Measurements from ENCODE around the gene HAAO. TPM values are rescaled to one million over a fixed set of nuclear protein-coding genes. Genes with fewer than 3 reads are reported as not detected.

The HAAO gene
- total RNA-seq, 4 donors from 2014 or later: 1.9 to 29.4 (median 4.0) TPM; not detected in 1

DNA sequence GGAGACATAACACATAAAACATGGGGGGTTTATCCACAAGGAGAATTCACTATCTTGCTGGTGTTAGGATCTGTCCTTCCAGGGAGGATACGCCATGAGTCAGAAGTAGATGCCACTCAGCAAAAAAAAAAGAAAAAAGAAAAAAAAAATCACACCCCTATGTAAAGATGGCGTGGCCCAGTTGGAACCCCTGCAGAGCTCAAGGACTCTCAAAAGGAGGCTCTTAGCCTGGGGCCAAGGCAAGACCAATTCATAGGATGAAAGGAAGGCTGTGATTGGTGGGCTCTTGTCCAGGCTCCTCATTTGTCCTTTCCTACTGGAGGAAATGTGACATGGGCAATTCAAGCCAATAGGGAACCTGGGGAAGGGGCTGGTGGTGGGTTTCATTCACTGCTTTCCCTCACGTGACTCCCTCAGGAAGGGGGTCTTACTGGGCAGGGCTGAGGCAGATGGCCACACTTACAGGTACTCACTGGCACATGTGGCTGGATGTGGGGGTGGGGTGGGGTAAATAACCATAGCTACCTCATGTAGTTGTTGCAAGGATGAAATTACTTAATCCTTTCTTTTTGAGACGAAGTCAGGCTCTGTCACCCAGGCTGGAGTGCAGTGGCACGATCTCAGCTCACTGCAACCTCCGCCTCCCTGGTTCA, 38.7 kb upstream of the HAAO start:
- no peak for DNase-seq
- no peaks in the 10 kb centered on the region for H3K9me3 ChIP-seq
- no peak overlapping the region for H3K27ac ChIP-seq
- peaks cover 6 to 16% (median 14%) of the 10 kb centered on the region in 4 donors for H3K4me1 ChIP-seq
- in situ Hi-C loops (cut with MboI; ENCODE audit: low pct_ligation_motif_present in 1 of 4, low pct_unique_long_range_greater_than_20kb in 1 of 4, low sequenced_read_pairs in 3 of 4): loop anchor here in 3 of 4 donors (10.0 to 25.0 kb wide), 6 partner anchors 106 to 731 kb away; partner anchors contain the start of gene ZFP36L2 (in 2 of the 3)
- no peaks in the 10 kb centered on the region for H3K27me3 ChIP-seq
- WGBS, 2 donors (ENCODE audit: low coverage in 1 of 2): 93 to 100% methylated on average over 1 to 6 of the region's 6 CpGs
- H3K4me3 ChIP-seq: no peak overlapping the region
- intact Hi-C loops (cut with DNase I; ENCODE audit: low total_unique reads): loop anchor here (10.0 kb wide), 1 partner anchor 94 kb away; no protein-coding TSS in a partner anchor
- TF ChIP-seq POLR2A (IDR thresholded peaks at IDR 0.05) (no peak), POLR2AphosphoS5 (IDR thresholded peaks at IDR 0.05) (no peak), EP300 (IDR thresholded peaks at IDR 0.05; ENCODE audit: low read depth) (no peak)
- TF ChIP-seq, protein P1, sequence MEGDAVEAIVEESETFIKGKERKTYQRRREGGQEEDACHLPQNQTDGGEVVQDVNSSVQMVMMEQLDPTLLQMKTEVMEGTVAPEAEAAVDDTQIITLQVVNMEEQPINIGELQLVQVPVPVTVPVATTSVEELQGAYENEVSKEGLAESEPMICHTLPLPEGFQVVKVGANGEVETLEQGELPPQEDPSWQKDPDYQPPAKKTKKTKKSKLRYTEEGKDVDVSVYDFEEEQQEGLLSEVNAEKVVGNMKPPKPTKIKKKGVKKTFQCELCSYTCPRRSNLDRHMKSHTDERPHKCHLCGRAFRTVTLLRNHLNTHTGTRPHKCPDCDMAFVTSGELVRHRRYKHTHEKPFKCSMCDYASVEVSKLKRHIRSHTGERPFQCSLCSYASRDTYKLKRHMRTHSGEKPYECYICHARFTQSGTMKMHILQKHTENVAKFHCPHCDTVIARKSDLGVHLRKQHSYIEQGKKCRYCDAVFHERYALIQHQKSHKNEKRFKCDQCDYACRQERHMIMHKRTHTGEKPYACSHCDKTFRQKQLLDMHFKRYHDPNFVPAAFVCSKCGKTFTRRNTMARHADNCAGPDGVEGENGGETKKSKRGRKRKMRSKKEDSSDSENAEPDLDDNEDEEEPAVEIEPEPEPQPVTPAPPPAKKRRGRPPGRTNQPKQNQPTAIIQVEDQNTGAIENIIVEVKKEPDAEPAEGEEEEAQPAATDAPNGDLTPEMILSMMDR (IDR thresholded peaks at IDR 0.05): no peak
- H3K36me3 ChIP-seq: no peaks in the 10 kb centered on the region

DNA sequence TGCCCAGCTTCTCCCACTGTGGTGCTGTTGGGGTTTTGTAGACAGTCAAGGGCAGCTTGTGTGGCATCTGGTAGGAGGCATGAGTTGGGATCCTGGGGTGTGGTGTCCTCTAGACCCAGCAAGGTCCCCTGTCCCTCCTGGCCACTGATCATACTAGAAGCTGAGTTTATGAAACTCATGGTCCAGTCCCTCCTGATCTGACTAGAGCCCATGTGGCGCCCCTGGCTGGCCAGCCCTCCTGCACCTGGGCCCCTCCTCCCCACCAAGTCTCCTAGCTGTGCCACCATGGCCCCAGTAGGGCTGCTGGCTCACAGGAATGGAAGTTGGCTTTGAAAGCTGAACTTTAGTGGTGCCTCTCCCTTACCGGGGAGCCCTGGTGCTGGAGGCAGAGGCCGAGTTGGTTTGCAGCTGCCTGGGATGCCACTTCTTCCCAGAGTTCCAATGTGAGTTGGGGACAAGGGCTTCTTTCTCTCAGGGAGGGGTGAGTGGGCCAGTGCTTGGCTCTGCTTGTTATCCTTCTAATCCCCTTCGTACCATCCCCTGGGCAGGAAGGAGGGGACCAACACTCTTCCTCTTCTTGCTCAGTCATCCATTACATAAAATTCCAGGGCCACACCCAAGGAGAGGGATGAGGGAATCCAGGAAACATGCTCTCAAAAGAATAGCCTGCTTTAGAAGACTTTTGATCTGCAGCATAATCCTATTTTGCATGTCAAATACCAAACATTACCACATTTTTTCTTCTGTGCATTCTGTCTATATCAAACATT, 37.5 kb upstream of the HAAO start:
- 86% methylated on average over 4 of the region's 4 CpGs; no CpG with 5 or more reads in 1 of the 2 donors for WGBS, 2 donors (ENCODE audit: low coverage in 1 of 2)
- in situ Hi-C loops (cut with MboI; ENCODE audit: low pct_ligation_motif_present in 1 of 4, low pct_unique_long_range_greater_than_20kb in 1 of 4, low sequenced_read_pairs in 3 of 4) (loop anchor here (5.0 to 25.0 kb wide), 8 partner anchors 107 to 747 kb away; partner anchors contain the start of gene ZFP36L2 (in 2 of the 4)), intact Hi-C loops (cut with DNase I; ENCODE audit: low total_unique reads) (loop anchor here (5.0 to 10.0 kb wide), 4 partner anchors 95 to 652 kb away; partner anchors contain the start of gene ZFP36L2)
- TF ChIP-seq POLR2A (IDR thresholded peaks at IDR 0.05): no peak
- Histone ChIP-seq H3K4me1 (peaks cover 6 to 16% (median 14%) of the 10 kb centered on the region in 4 donors), H3K4me3 (no peak overlapping the region), H3K27me3 (no peaks in the 10 kb centered on the region), H3K27ac (peak overlapping the region in 3 of 4 donors; percentile 20 to 40 (median 34)), H3K9me3 (no peaks in the 10 kb centered on the region), H3K36me3 (no peaks in the 10 kb centered on the region)
- no peak for DNase-seq

DNA sequence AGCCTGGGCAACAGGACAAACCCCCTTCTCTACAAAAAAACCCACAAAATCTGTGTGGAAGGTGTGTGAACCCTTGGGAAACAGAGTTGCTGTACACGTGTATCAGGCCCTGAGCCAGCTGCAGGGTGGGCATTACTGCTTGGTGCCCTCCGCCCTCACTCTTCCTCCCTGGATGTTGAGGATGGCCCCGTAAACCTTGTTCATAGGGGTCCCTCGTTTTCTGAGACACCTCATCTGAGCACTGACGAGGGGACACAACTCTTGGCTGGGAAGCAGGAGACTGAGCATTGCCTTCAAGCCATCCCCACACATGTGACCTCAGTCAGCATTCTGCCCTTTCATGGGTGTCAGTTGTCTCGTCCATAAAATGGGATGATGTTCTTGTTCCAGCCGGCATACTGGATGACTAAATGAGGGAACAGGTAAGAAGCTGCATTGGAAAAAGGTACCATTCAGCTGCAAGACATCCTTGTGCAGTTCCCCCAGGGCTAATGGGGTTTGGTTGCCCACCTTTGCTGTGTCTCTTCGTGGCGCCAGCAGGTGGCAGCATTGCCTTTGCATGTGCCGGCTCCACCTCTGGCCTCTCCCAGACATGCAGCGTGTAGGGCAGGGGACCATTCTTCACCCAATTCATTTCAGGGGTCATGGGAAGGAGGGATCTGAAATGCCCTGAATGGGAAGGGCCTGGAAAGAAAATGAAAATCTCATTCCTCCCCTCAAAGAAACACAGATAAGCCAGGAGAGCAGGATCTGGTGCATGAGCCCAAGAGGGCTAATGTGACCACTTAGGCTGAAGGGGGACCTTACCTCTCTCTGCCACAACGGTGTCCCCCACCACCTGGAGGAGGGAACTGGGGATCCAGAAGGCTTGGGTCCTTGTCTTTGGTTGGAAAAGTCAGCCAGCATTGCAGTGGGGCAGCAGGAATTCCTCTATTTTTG, 36.4 kb upstream of the HAAO start:
- Histone ChIP-seq H3K4me1 (peaks cover 9 to 22% (median 17%) of the 10 kb centered on the region in 4 donors), H3K36me3 (no peaks in the 10 kb centered on the region), H3K27ac (peak overlapping the region in 3 of 4 donors; percentile 20 to 40 (median 34)), H3K27me3 (no peaks in the 10 kb centered on the region), H3K9me3 (no peaks in the 10 kb centered on the region), H3K4me3 (no peak overlapping the region)
- DNase-seq: peak; percentile 75
- WGBS, 2 donors (ENCODE audit: low coverage in 1 of 2): 24 to 45% methylated on average over 5 to 12 of the region's 12 CpGs
- intact Hi-C loops (cut with DNase I; ENCODE audit: low total_unique reads): loop anchor here (5.0 to 10.0 kb wide), 3 partner anchors 119 to 654 kb away; partner anchors contain the start of gene ZFP36L2
- in situ Hi-C loops (cut with MboI; ENCODE audit: low pct_ligation_motif_present in 1 of 4, low pct_unique_long_range_greater_than_20kb in 1 of 4, low sequenced_read_pairs in 3 of 4): loop anchor here (5.0 to 25.0 kb wide), 8 partner anchors 109 to 749 kb away; partner anchors contain the start of gene ZFP36L2 (in 2 of the 4)
- no peak for TF ChIP-seq POLR2A (IDR thresholded peaks at IDR 0.05)
- TF ChIP-seq, protein P1 (IDR thresholded peaks at IDR 0.05): peak; percentile 90 to 95 (median 92)
- no peak for TF ChIP-seq EP300 (IDR thresholded peaks at IDR 0.05; ENCODE audit: low read depth)
- TF ChIP-seq POLR2AphosphoS5 (IDR thresholded peaks at IDR 0.05): no peak

Data from transverse colon (tissue), 4 donors.